Glutamatergic neuron (in vitro differentiated cells): ENCODE measurements around the gene NLRP11. TPM values are rescaled to one million over a fixed set of nuclear protein-coding genes. Genes with fewer than 3 reads are reported as not detected.
"Not testable (repeated sequence)": the region's sequence is repeated elsewhere in the genome, so short reads cannot be mapped to it uniquely, and the experiment has no call there.

Experiments
- DNase-seq: peaks from one replicate; pipeline ENCODE4 v3.0.0; 2022
- H3K27ac Mint-ChIP-seq: one replicate; pipeline ENCODE4 v1.8.0; 2020; ENCODE audit warnings: mild to moderate bottlenecking, mixed read lengths, inconsistent platforms; ENCODE audit not compliant: unreplicated experiment
- H3K27me3 Mint-ChIP-seq: one replicate; pipeline ENCODE4 v1.8.0; 2020; ENCODE audit warnings: mild to moderate bottlenecking, moderate library complexity, mixed read lengths, inconsistent platforms; ENCODE audit not compliant: unreplicated experiment
- H3K36me3 Mint-ChIP-seq: one replicate; pipeline ENCODE4 v1.8.0; 2020; ENCODE audit warnings: mild to moderate bottlenecking, mixed read lengths, inconsistent platforms; ENCODE audit not compliant: unreplicated experiment
- H3K4me1 Mint-ChIP-seq: one replicate; pipeline ENCODE4 v1.8.0; 2020; ENCODE audit warnings: mild to moderate bottlenecking, low read depth, mixed read lengths, inconsistent platforms; ENCODE audit not compliant: unreplicated experiment
- H3K4me3 Mint-ChIP-seq: one replicate; pipeline ENCODE4 v1.8.0; 2020; ENCODE audit warnings: mild to moderate bottlenecking, mixed read lengths, inconsistent platforms; ENCODE audit not compliant: unreplicated experiment
- H3K9me3 Mint-ChIP-seq: one replicate; pipeline ENCODE4 v1.8.0; 2020; ENCODE audit warnings: mild to moderate bottlenecking, moderate library complexity, mixed read lengths, inconsistent platforms; ENCODE audit not compliant: unreplicated experiment
- CTCF ChIP-seq: fragments of 200-600 bp; sonication (generic); IDR thresholded peaks from one replicate; pipeline ENCODE4 v1.5.0; 2021; ENCODE audit not compliant: partially characterized antibody, unreplicated experiment
- total RNA-seq: library from RNA; stranded (reverse); fragmentation: NEBNext Ultra II Directional; extraction: Animal tissue kit (Norgen Biotek cat#: 25700); gene quantifications from one replicate; pipeline ENCODE4 v1.2.1, GENCODE V29; 2021; ENCODE audit not compliant: unreplicated experiment

The NLRP11 gene
- total RNA-seq, 1 donor from 2014 or later: 0.34 TPM

GRCh38 chr19:55777528-55777927, 54.3 kb downstream of the NLRP11 start:
- no peak for TF ChIP-seq CTCF
- DNase-seq: no peak
- Mint-ChIP-seq H3K4me1 (no peaks in the 10 kb centered on the region), H3K27ac (no peak overlapping the region), H3K4me3 (no peak overlapping the region), H3K36me3 (peaks cover 5% of the 10 kb centered on the region), H3K9me3 (peaks cover 5% of the 10 kb centered on the region), H3K27me3 (no peaks in the 10 kb centered on the region)

- not testable (repeated sequence) for H3K36me3 Mint-ChIP-seq, H3K4me1 Mint-ChIP-seq, H3K27ac Mint-ChIP-seq, H3K4me3 Mint-ChIP-seq, DNase-seq, H3K27me3 Mint-ChIP-seq
- H3K9me3 Mint-ChIP-seq: peaks cover 14% of the 10 kb centered on the region
These were observed 62.2 kb downstream of the NLRP11 start for GRCh38 chr19:55769632-55770031.

GRCh38 chr19:55768818-55769217, 63.0 kb downstream of the NLRP11 start, which contains the start of gene RFPL4AL1:
Gene RFPL4AL1, plus strand, starts transcription at chr19:55769118. Its CDS starts 2,687 bp downstream, at chr19:55771805.
- H3K4me1 Mint-ChIP-seq, H3K36me3 Mint-ChIP-seq, H3K4me3 Mint-ChIP-seq, DNase-seq, H3K27ac Mint-ChIP-seq, H3K27me3 Mint-ChIP-seq: not testable (repeated sequence)
- peaks cover 14% of the 10 kb centered on the region for H3K9me3 Mint-ChIP-seq

- H3K4me3 Mint-ChIP-seq: no peak overlapping the region
- peaks cover 7% of the 10 kb centered on the region for H3K36me3 Mint-ChIP-seq
These were observed 65.3 kb downstream of the NLRP11 start for GRCh38 chr19:55766466-55766865.

GRCh38 chr19:55758797-55759196, 73.0 kb downstream of the NLRP11 start, which contains the start of gene RFPL4A:
Gene RFPL4A, plus strand, starts transcription at chr19:55759097. Its CDS starts 2,704 bp downstream, at chr19:55761801.
- not testable (repeated sequence) for H3K27me3 Mint-ChIP-seq, H3K4me3 Mint-ChIP-seq, H3K9me3 Mint-ChIP-seq, DNase-seq, H3K27ac Mint-ChIP-seq, H3K36me3 Mint-ChIP-seq, H3K4me1 Mint-ChIP-seq

More at GRCh38 chr19:55766466-55766865, 65.3 kb downstream of the NLRP11 start:
- Mint-ChIP-seq H3K4me1 (no peaks in the 10 kb centered on the region), H3K27ac (no peak overlapping the region), H3K27me3 (no peaks in the 10 kb centered on the region), H3K9me3 (peaks cover 14% of the 10 kb centered on the region)
- no peak for DNase-seq
- no peak for TF ChIP-seq CTCF

- not testable (repeated sequence) for H3K9me3 Mint-ChIP-seq, H3K4me1 Mint-ChIP-seq, H3K36me3 Mint-ChIP-seq, DNase-seq, H3K4me3 Mint-ChIP-seq, H3K27me3 Mint-ChIP-seq, H3K27ac Mint-ChIP-seq
These were observed 75.0 kb downstream of the NLRP11 start for GRCh38 chr19:55756808-55757207.

GRCh38 chr19:55753401-55753800, 78.4 kb downstream of the NLRP11 start:
- Mint-ChIP-seq H3K4me1 (no peaks in the 10 kb centered on the region), H3K27me3 (peaks cover 1% of the 10 kb centered on the region), H3K36me3 (peaks cover 3% of the 10 kb centered on the region), H3K4me3 (no peak overlapping the region), H3K9me3 (peaks cover 8% of the 10 kb centered on the region), H3K27ac (no peak overlapping the region)
- DNase-seq: no peak
- TF ChIP-seq CTCF: no peak
